Hepatocyte (in vitro differentiated cells): Measurements from ENCODE around the gene TRAPPC5. TPM values are rescaled to one million over a fixed set of nuclear protein-coding genes. Genes with fewer than 3 reads are reported as not detected.
A peak's percentile ranks its signal among the peaks of the same experiment; 100 is the strongest.

Source experiments
- DNase-seq: peaks from one replicate; pipeline ENCODE4 v3.0.0-alpha.2; 2016; ENCODE audit warnings: low spot score
- H2AFZ ChIP-seq: fragments of 200-600 bp; sonication (generic); 2 replicates; pipeline ENCODE4 v1.6.0; 2016; ENCODE audit warnings: antibody characterized with exemption, mild to moderate bottlenecking
- H3K27ac ChIP-seq: fragments of 200-600 bp; sonication (generic); 2 replicates; pipeline ENCODE4 v1.5.1; 2016; ENCODE audit warnings: mild to moderate bottlenecking
- H3K27me3 ChIP-seq: fragments of 200-600 bp; sonication (generic); 2 replicates; pipeline ENCODE4 v1.6.1; 2016
- H3K36me3 ChIP-seq: fragments of 200-600 bp; sonication (generic); replicated peaks from 2 replicates; pipeline ENCODE4 v1.5.1; 2016; ENCODE audit warnings: low read depth; ENCODE audit not compliant: insufficient read depth
- H3K4me1 ChIP-seq: fragments of 200-600 bp; sonication (generic); 2 replicates; pipeline ENCODE4 v1.5.1; 2016; ENCODE audit warnings: mild to moderate bottlenecking, moderate library complexity; ENCODE audit not compliant: insufficient read depth
- H3K4me2 ChIP-seq: fragments of 200-600 bp; sonication (generic); 2 replicates; pipeline ENCODE4 v1.6.0; 2016
- H3K4me3 ChIP-seq: fragments of 200-600 bp; sonication (generic); 2 replicates; pipeline ENCODE4 v1.5.1; 2016; ENCODE audit warnings: mild to moderate bottlenecking
- H3K79me2 ChIP-seq: fragments of 200-600 bp; sonication (generic); 2 replicates; pipeline ENCODE4 v1.6.0; 2017; ENCODE audit warnings: mild to moderate bottlenecking
- H3K9me2 ChIP-seq: fragments of 200-600 bp; sonication (generic); replicated peaks from 2 replicates; pipeline ENCODE4 v1.6.0; 2017; ENCODE audit warnings: mild to moderate bottlenecking; ENCODE audit not compliant: insufficient read depth
- H3K9me3 ChIP-seq: fragments of 200-600 bp; sonication (generic); 2 replicates; pipeline ENCODE4 v1.5.1; 2016; ENCODE audit warnings: low read depth, mild to moderate bottlenecking
- H4K20me1 ChIP-seq: fragments of 200-600 bp; sonication (generic); 2 replicates; pipeline ENCODE4 v1.6.0; 2016; ENCODE audit warnings: mild to moderate bottlenecking; ENCODE audit not compliant: insufficient read depth, poor library complexity, severe bottlenecking
- EZH2 ChIP-seq: fragments of 200-600 bp; sonication (generic); IDR thresholded peaks from 2 replicates; pipeline ENCODE4 v1.6.1; 2016; ENCODE audit warnings: antibody characterized with exemption, mild to moderate bottlenecking, borderline replicate concordance
- EZH2phosphoT487 ChIP-seq: fragments of 200-600 bp; sonication (generic); IDR thresholded peaks from one replicate; pipeline ENCODE4 v1.6.1; 2018; ENCODE audit warnings: antibody characterized with exemption, mild to moderate bottlenecking, low read depth, moderate library complexity; ENCODE audit not compliant: unreplicated experiment, severe bottlenecking
- WGBS: methylation state at CpG from one replicate; pipeline ENCODE4 v1.1.6; 2016; ENCODE audit warnings: low lambda C conversion rate; ENCODE audit errors: missing lambda C conversion rate; 5-methylcytosine and 5-hydroxymethylcytosine counted together
- polyA plus RNA-seq: library from polyadenylated mRNA; unstranded; fragments of >200 nt; fragmentation: Nextera tagmentation; extraction: Ambion mirVana; gene quantifications from 2 replicates; pipeline ENCODE4 v1.2.1, GENCODE V29; 2016
- total RNA-seq: library from RNA; depleted of rRNA; stranded (reverse); fragments of >200 nt; gene quantifications from 2 replicates; pipeline ENCODE4 v1.2.3, GENCODE V29; 2014
- TF ChIP-seq, protein P1 (sequence below): fragments of 200-600 bp; sonication (generic); IDR thresholded peaks from 2 replicates; pipeline ENCODE4 v1.5.1; 2016; ENCODE audit warnings: antibody characterized with exemption, mild to moderate bottlenecking; ENCODE audit not compliant: poor library complexity

TRAPPC5 gene
- total RNA-seq (64.6 and 80.4 TPM in 2 replicates), polyA plus RNA-seq (175 and 187 TPM in 2 replicates)

DNA sequence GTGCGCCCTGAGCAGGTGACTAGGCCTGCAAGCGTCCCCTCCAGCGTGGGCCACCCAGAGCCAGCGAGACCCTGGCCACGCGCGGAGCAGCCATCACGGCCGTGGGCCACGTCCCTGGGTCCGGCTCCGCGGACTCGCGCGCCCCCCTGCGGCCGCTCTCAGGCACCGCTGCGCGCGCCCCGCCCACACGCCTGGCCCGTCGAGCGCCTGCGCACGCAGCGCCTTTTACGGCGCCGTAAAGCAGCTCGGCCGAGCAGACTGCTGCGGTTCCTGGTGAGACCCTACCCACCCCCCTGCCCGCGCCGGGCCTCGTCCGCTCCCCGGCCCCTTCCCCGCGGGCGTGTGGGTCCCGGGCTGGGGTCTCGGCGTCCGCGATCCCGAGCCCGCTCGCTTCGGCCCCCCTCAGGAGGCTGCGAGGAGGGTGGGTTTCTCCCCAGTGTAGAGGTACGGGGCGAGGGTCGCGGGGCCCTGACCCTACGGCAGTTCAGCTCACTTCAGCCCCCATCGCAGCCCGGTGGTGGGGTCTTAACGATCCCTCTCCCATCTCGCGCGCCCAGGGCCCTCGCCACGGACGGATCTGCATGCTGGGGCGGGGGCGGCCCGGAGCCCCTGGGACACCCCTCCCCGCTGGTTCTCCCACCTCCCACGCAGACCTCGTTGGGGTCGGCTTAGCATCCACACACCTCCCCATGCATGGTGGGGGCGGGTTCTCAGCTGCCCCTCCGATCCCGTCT is at the start of gene TRAPPC5:
TRAPPC5 (plus strand) TSS at position 228 of the 734 bp plus-strand sequence. CDS start 1,421 bp downstream, outside the sequence.
- TF ChIP-seq, protein P1, sequence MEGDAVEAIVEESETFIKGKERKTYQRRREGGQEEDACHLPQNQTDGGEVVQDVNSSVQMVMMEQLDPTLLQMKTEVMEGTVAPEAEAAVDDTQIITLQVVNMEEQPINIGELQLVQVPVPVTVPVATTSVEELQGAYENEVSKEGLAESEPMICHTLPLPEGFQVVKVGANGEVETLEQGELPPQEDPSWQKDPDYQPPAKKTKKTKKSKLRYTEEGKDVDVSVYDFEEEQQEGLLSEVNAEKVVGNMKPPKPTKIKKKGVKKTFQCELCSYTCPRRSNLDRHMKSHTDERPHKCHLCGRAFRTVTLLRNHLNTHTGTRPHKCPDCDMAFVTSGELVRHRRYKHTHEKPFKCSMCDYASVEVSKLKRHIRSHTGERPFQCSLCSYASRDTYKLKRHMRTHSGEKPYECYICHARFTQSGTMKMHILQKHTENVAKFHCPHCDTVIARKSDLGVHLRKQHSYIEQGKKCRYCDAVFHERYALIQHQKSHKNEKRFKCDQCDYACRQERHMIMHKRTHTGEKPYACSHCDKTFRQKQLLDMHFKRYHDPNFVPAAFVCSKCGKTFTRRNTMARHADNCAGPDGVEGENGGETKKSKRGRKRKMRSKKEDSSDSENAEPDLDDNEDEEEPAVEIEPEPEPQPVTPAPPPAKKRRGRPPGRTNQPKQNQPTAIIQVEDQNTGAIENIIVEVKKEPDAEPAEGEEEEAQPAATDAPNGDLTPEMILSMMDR: peak; percentile 87
- TF ChIP-seq EZH2: no peak
- TF ChIP-seq EZH2phosphoT487: no peak
- Histone ChIP-seq H3K9me2 (no peaks in the 10 kb centered on the region), H3K4me2 (peak within 1 kb of the TSS; percentile 99), H3K4me1 (no peaks in the 10 kb centered on the region), H3K79me2 (peaks cover 14% of the 10 kb centered on the region), H3K4me3 (peak within 1 kb of the TSS; percentile 92), H3K9me3 (no peaks in the 10 kb centered on the region), H3K36me3 (no peaks in the 10 kb centered on the region), H3K27me3 (peaks cover 5% of the 10 kb centered on the region), H2AFZ (peak within 1 kb of the TSS; percentile 100), H4K20me1 (no peaks in the 10 kb centered on the region), H3K27ac (peak within 1 kb of the TSS; percentile 66)
- 1% methylated on average over 49 of the region's 79 CpGs for WGBS
- DNase-seq: peak; percentile 95

DNA sequence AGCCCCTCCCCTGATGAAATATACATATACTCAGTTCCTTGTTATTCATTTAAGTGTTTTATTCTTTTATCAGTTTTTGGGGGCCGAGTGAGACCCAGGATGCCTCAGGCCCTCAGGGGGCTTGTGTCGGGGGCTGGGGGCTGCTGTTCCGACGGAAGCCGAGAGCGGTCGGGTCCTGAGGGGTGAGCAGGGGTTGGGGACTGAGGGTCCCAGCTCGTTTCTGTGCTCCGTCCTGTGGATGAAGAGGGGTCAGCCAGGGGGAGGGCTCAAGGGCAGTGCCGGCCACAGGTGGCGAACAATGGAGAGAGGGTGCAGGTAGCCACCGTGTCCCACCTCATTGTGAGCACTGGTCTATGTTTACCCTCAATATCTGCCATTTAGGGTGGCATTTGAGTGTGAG is 49.1 kb upstream of the TRAPPC5 start:
- Histone ChIP-seq H2AFZ (no peak overlapping the region), H3K4me3 (no peak overlapping the region), H3K79me2 (peaks cover 44% of the 10 kb centered on the region), H3K9me2 (no peaks in the 10 kb centered on the region), H3K4me2 (no peak overlapping the region), H3K36me3 (no peaks in the 10 kb centered on the region), H3K9me3 (no peaks in the 10 kb centered on the region), H3K27ac (no peak overlapping the region), H3K4me1 (peaks cover 16% of the 10 kb centered on the region), H3K27me3 (no peaks in the 10 kb centered on the region), H4K20me1 (no peaks in the 10 kb centered on the region)
- WGBS: over 99% methylated on average over 8 of the region's 12 CpGs
- DNase-seq: no peak
- TF ChIP-seq, protein P1: no peak
- TF ChIP-seq EZH2phosphoT487 (no peak), EZH2 (no peak)

DNA sequence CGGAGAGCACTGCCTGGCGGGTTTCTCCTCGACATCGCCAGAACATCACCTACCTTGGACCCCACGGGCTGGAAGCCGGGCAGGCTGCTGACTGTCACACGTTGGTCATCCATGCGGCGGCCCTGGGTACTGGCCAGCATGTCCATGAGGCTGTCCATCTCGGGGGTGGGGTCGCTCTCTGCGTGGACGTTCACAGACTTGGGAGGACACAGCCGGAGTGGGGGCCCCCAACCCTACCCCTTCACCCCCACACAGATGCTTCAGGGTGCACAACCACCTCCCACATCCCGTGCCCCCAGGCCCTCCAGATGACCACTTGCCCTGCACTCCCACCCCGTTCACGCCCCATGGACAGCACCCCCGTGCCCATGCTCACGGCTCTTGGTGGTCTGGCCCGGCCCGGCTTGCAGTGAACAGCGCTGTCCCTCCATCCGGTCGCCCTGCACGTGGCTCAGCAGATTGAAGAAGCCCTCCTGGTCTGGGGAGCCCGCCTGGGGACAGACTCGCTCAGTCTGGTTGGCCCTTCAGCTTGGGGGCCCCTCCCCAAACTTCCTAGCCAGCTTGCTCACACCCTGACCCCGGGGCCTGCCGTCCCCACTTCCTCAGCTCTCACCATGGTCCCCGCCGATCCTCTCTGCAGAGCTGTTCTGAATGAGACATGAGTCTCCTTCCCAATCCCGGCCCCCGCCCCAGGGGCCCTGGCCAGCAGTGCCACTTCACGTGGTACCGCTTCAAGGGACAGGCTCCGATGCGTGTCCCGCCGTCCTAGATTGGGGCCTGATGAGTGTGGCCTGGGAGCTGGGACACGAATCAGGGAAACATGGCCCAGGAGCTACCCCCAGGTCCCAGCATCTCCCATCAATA is 48.1 kb upstream of the TRAPPC5 start:
- Histone ChIP-seq H3K4me3 (no peak overlapping the region), H3K9me2 (no peaks in the 10 kb centered on the region), H2AFZ (no peak overlapping the region), H4K20me1 (no peaks in the 10 kb centered on the region), H3K4me2 (no peak overlapping the region), H3K27me3 (no peaks in the 10 kb centered on the region), H3K36me3 (no peaks in the 10 kb centered on the region), H3K27ac (no peak overlapping the region), H3K4me1 (peaks cover 18% of the 10 kb centered on the region), H3K79me2 (peaks cover 36% of the 10 kb centered on the region), H3K9me3 (no peaks in the 10 kb centered on the region)
- 98% methylated on average over 37 of the region's 40 CpGs for WGBS
- no peak for DNase-seq
- TF ChIP-seq, protein P1: no peak
- no peak for TF ChIP-seq EZH2
- TF ChIP-seq EZH2phosphoT487: no peak
